NCI-H82 (cell line): Measurements from ENCODE around the gene GJD2.

Experiments
- DNase-seq: peaks from one replicate; lab custom pipeline; 2025; lab: John Stamatoyannopoulos, UW

Gene GJD2

GRCh38 chr15:34754674-34755418, at the start of gene GJD2:
TSS of gene GJD2 (minus strand) at chr15:34754998. CDS start at chr15:34754488, 510 bp downstream.
- peak; percentile 89 for DNase-seq

GRCh38 chr15:34804113-34804512, 49.3 kb upstream of the GJD2 start:
- no peak for DNase-seq

GRCh38 chr15:34802803-34803750, 48.3 kb upstream of the GJD2 start:
- peak; percentile 78 for DNase-seq

- no peak for DNase-seq
These were observed 47.6 kb upstream of the GJD2 start for GRCh38 chr15:34802371-34802770.

- DNase-seq: peak; percentile 99
These were observed 44.6 kb upstream of the GJD2 start for GRCh38 chr15:34799149-34800101.

GRCh38 chr15:34796847-34797435, 42.1 kb upstream of the GJD2 start:
- no peak for DNase-seq

GRCh38 chr15:34795267-34796081, 40.7 kb upstream of the GJD2 start, which contains the start of gene ACTC1:
TSS of gene ACTC1 (minus strand) at chr15:34795549. CDS start at chr15:34794808, 741 bp downstream.
- no peak for DNase-seq

GRCh38 chr15:34794590-34795206, 39.9 kb upstream of the GJD2 start:
- no peak for DNase-seq

- DNase-seq: no peak
These were observed 39.1 kb upstream of the GJD2 start for GRCh38 chr15:34793901-34794300.

- DNase-seq: no peak
These were observed 38.3 kb upstream of the GJD2 start for GRCh38 chr15:34793071-34793470.

GRCh38 chr15:34791701-34792100, 36.9 kb upstream of the GJD2 start:
- no peak for DNase-seq

- no peak for DNase-seq
These were observed 35.3 kb upstream of the GJD2 start for GRCh38 chr15:34790121-34790520.

- peak; percentile 5 for DNase-seq
These were observed 34.5 kb upstream of the GJD2 start for GRCh38 chr15:34789326-34789725.

GRCh38 chr15:34786206-34786605, 31.4 kb upstream of the GJD2 start:
- peak; percentile 4 for DNase-seq

- DNase-seq: peak; percentile 19
These were observed 29.2 kb upstream of the GJD2 start for GRCh38 chr15:34783991-34784390.

GRCh38 chr15:34783431-34783830, 28.6 kb upstream of the GJD2 start:
- DNase-seq: no peak

GRCh38 chr15:34782901-34783300, 28.1 kb upstream of the GJD2 start:
- no peak for DNase-seq

GRCh38 chr15:34780725-34781124, 25.9 kb upstream of the GJD2 start:
- DNase-seq: no peak

- no peak for DNase-seq
These were observed 21.9 kb upstream of the GJD2 start for GRCh38 chr15:34776606-34777105.

GRCh38 chr15:34773917-34774316, 19.1 kb upstream of the GJD2 start:
- DNase-seq: no peak
